RWPE1 (cell line): ENCODE data around the gene SP140L.
"Not testable (repeated sequence)": the region's sequence is repeated elsewhere in the genome, so short reads cannot be mapped to it uniquely, and the experiment has no call there.

Experiments
- CTCF ChIA-PET: fragments of 350-600 bp; sonication (Branson Sonifier 250); formaldehyde crosslinking; extraction: SDS; loops from one replicate; lab custom pipeline; 2021; lab: Yijun Ruan, JAX
- POLR2A ChIA-PET: fragments of 400-600 bp; formaldehyde crosslinking; extraction: SDS; loops from one replicate; lab custom pipeline; 2020; ENCODE audit warnings: antibody characterized with exemption; ENCODE audit not compliant: low non-redundant PET; lab: Yijun Ruan, JAX
- DNase-seq: peaks from one replicate; pipeline ENCODE4 v3.0.0; 2012; ENCODE audit warnings: low spot score
- H3K27ac ChIP-seq: fragments of 450-650 bp; 2 replicates; pipeline ENCODE4 v1.5.1; 2017
- TF ChIP-seq, protein P1 (sequence below): fragments of 450-650 bp; conservative IDR thresholded peaks from 2 replicates; pipeline ENCODE4 v1.5.1; 2017; ENCODE audit warnings: low read depth, mild to moderate bottlenecking

SP140L gene

DNA sequence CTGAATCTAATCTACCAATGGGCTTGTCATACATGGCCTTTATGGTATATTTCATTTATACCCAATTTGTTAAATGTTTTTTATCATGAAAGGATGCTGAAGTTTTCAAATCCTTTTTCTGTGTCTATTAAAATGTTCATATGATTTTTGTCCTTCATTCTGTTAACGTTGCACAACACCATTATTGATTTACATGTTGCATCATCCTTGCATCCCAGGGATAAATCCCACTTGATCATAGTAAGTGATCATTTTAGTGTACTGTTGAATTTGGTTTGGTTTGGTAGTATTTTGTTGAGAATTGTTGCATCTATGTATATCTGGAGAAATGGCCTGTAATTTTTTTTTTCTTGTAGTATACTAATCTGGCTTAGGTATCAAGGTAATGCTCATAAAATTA is 98.4 kb downstream of the SP140L start:
- ChIA-PET CTCF (no interaction called here), POLR2A (no interaction called here)
- TF ChIP-seq, protein P1, sequence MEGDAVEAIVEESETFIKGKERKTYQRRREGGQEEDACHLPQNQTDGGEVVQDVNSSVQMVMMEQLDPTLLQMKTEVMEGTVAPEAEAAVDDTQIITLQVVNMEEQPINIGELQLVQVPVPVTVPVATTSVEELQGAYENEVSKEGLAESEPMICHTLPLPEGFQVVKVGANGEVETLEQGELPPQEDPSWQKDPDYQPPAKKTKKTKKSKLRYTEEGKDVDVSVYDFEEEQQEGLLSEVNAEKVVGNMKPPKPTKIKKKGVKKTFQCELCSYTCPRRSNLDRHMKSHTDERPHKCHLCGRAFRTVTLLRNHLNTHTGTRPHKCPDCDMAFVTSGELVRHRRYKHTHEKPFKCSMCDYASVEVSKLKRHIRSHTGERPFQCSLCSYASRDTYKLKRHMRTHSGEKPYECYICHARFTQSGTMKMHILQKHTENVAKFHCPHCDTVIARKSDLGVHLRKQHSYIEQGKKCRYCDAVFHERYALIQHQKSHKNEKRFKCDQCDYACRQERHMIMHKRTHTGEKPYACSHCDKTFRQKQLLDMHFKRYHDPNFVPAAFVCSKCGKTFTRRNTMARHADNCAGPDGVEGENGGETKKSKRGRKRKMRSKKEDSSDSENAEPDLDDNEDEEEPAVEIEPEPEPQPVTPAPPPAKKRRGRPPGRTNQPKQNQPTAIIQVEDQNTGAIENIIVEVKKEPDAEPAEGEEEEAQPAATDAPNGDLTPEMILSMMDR, result no peak
- no peak for DNase-seq
- no peak overlapping the region for H3K27ac ChIP-seq

DNA sequence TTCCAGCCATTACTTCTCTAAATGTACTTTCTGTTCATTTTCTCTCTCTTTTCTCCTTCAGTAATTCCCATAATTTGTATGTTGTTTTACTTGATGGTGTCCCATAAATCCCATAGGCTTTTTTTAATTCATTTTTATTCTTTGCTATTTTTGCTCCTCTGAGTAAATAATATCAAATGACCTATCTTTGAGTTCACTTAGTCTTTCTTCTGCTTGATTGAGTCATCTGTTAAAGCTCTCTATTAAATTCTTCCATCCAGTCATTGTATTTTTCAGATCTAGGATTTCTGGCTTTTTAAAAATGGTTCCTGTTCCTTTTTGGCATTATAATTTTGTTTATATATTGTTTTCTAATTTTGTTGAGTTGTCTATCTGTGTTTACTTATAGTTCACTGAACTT is 102.5 kb downstream of the SP140L start:
- TF ChIP-seq, protein P1, result no peak
- no peak overlapping the region for H3K27ac ChIP-seq
- ChIA-PET CTCF (no interaction called here), POLR2A (no interaction called here)
- no peak for DNase-seq

DNA sequence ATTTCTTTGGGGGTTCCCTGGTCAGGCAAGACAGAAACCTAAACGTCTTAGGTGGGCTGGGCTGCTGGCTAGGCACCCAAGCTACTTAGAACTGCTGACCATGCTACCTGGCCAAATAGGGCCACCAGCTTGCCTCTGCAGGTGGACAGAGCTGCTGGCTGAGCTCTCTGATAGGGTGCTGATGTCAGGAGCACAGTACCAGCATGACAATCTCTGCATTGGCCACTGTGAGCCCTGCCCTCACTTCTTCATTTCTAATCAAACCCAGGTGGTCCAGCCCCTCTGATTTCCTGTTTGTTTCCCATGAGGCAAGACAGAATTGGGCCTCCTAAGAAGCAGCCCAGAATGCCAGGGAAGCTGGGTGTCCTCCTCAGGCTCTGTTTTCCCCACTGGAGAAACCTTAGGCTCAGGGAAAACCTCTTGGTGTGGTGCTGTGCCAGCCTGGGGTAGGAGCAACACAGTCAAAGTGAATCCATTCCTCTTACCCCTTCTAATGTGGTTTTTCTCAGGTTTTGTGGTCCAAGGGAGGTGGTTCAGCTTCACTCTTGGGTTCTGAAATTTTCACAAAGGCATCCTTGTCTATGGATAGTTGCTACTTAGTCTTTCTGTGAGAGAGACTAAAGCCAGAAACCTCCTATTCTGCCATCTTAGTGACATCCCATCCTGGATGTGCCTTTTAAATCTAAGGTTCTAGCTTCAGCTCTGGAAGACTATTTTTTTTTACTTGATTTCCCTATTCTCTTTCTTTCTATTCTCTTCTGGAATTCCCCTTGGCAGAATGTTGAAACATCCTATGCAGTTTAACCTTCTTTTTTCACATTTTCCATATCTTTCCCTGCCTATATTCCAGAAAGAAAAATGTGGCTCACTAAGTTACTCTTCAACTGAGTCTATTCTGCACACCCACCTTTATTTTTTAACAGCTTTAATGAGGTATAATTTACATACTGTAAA is 104.2 kb downstream of the SP140L start:
- TF ChIP-seq, protein P1, result no peak
- no peak overlapping the region for H3K27ac ChIP-seq
- DNase-seq, result no peak
- CTCF ChIA-PET, result interaction anchor here (0.6 kb wide), 2 partner anchors 13 to 271 kb away, joined by 3 read pairs; no protein-coding TSS in a partner anchor
- POLR2A ChIA-PET, result no interaction called here

DNA sequence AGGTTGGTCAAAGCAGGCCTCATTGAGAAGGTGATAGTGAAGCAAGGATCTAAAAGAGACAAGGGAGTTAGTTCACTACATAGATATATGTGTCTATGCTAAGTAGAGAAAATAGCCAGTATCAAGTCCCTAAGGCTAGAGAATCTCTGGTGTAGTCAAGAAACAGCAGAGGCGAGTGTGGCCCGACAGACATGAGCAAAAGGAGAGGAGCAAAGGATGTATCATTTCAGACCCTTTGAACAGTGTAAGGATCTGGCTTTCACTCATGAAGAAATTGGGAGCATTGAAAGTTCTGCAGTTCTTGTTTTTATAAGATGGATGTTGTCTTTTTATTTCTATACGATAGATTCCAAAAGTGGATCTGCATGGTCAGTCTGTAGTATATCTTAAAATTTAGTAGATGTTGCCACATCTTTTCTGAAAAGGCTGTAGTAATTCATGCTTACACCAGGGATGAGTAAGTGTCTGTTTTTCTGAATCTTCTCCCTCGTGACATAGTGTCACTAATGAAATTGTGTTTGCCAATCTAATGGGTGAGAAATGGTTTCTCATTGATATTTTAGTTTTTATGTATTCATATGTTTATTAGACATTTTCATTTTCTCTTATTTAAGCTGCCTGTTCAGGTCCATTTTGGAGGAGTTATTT is 107.8 kb downstream of the SP140L start:
- CTCF ChIA-PET, result interaction anchor here (0.6 kb wide), 2 partner anchors 310 to 383 kb away, joined by 3 read pairs; no protein-coding TSS in a partner anchor
- no peak overlapping the region for H3K27ac ChIP-seq
- TF ChIP-seq, protein P1, result no peak
- DNase-seq, result no peak
- POLR2A ChIA-PET, result interaction anchor here (0.6 kb wide), 1 partner anchor 17 kb away, joined by 3 read pairs; no protein-coding TSS in a partner anchor

DNA sequence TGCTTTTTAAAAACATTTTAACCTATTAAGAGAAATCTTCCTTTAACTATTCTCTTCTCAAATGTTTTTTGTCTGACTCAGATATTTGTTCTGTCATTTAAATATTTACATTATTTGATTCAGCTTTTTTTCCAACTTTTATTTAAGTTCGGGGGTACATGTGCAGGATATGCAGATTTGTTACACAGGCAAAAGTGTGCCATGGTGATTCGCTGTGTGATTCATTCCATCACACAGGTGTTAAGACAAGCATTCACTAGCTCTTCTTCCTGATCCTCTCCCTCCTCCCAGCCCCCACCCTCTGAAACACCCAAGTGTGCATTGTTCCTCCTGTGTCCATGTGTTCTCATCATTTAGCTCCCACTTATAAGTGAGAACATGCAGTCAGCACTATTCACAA is 108.4 kb downstream of the SP140L start:
- ChIA-PET CTCF (interaction anchor here (0.7 kb wide), 1 partner anchor 727 kb away, joined by 5 read pairs; no protein-coding TSS in a partner anchor), POLR2A (no interaction called here)
- DNase-seq, result no peak
- TF ChIP-seq, protein P1, result no peak
- no peak overlapping the region for H3K27ac ChIP-seq

DNA sequence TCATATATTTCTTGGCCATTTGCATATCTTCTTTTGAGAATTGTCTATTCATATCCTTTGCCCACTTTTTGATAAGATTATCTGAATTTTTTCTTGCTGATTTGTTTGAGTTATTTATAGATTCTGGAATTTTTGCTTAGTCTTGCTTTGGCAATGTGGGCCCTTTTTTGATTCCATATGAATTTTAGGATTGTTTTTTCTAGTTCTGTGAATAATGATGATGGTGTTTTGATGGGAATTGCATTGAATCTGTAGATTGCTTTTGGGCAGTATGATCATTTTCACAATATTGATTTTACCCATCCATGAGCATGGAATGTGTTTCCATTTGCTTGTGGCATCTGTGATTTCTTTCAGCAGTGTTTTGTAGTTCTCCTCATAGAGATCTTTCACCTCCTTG is 112.1 kb downstream of the SP140L start:
- H3K27ac ChIP-seq, POLR2A ChIA-PET, DNase-seq, CTCF ChIA-PET: not testable (repeated sequence)
